22Rv1 (cell line): ENCODE measurements around the gene KCNJ15.

ENCODE experiments used
- ZFX ChIP-seq: fragments of 450-650 bp; IDR thresholded peaks from 2 replicates; pipeline ENCODE4 v1.6.1; 2017; ENCODE audit warnings: antibody characterized with exemption, borderline replicate concordance
- TF ChIP-seq, protein P1 (sequence below): fragments of 450-650 bp; IDR thresholded peaks from 2 replicates; pipeline ENCODE4 v1.5.1; 2017; ENCODE audit warnings: mild to moderate bottlenecking

DNA sequence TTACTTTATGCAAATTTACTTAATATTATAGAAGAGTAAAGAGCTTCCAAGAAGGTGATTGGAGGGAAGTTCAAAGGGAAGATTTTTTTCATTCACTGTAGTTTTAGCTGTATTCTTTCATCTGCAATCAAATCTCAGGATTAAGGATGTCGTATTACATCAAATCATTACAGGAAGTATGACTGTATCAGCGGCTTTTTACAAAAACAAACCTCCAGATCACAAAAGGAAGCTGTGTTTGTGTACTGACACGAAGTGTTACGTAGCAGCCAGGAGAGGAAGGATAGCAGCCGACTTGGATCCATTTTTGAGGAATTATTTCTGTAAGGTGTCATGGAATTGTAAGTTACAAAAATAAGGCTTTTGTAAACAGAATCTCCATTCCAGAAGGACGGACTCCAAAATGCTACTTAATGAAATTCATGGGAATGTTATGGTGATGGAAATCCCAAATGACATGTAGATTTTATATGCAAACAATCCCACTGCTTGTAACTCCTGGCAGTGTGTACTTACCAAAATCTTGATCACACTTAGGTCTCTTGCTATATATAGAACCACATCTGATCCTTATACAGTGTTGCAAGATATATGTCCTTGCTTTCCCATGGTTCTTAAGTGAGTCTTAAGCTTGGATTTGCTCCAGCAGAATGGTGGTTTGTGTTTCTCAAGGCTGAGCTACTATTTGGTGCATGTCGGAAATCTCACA, 49.8 kb downstream of the KCNJ15 start:
- TF ChIP-seq, protein P1, sequence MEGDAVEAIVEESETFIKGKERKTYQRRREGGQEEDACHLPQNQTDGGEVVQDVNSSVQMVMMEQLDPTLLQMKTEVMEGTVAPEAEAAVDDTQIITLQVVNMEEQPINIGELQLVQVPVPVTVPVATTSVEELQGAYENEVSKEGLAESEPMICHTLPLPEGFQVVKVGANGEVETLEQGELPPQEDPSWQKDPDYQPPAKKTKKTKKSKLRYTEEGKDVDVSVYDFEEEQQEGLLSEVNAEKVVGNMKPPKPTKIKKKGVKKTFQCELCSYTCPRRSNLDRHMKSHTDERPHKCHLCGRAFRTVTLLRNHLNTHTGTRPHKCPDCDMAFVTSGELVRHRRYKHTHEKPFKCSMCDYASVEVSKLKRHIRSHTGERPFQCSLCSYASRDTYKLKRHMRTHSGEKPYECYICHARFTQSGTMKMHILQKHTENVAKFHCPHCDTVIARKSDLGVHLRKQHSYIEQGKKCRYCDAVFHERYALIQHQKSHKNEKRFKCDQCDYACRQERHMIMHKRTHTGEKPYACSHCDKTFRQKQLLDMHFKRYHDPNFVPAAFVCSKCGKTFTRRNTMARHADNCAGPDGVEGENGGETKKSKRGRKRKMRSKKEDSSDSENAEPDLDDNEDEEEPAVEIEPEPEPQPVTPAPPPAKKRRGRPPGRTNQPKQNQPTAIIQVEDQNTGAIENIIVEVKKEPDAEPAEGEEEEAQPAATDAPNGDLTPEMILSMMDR, result no peak
- no peak for TF ChIP-seq ZFX
